Panc1 (cell line): ENCODE data around the gene CCDC15.

Experiments
- TF ChIP-seq, protein P1 (sequence below): fragments of 450-650 bp; IDR thresholded peaks from 2 replicates; pipeline ENCODE4 v1.5.1; 2017; ENCODE audit warnings: mild to moderate bottlenecking
- TF ChIP-seq, protein P2 (sequence below), 2 experiments: IDR thresholded peaks; 2 replicates each; pipeline ENCODE4 v1.6.1; 2011 to 2012; ENCODE audit warnings: low read depth in 2 of 2, control low read depth in 1 of 2, low read length in 1 of 2, mild to moderate bottlenecking in 1 of 2, moderate library complexity in 1 of 2; ENCODE audit not compliant: insufficient read depth in 1 of 2

DNA sequence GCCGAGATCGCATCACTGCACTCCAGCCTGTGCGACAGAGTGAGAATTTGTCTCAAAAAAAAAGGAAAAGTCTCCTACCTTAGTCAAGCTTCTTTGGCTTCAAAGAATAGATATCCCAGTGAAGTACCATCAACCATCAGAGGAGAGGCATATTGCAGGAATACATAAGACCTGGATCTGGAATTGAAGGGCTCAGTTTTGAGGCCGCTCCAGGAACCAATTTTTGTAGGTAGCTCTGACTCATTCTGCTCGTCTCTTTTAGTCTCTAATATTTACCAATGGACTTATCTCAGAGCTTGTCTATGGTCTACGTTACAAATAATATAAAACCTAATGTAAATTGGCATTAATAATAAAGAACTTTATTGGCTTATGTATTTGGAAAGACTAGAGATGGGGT lies 8.2 kb upstream of the CCDC15 start:
- TF ChIP-seq, protein P1, sequence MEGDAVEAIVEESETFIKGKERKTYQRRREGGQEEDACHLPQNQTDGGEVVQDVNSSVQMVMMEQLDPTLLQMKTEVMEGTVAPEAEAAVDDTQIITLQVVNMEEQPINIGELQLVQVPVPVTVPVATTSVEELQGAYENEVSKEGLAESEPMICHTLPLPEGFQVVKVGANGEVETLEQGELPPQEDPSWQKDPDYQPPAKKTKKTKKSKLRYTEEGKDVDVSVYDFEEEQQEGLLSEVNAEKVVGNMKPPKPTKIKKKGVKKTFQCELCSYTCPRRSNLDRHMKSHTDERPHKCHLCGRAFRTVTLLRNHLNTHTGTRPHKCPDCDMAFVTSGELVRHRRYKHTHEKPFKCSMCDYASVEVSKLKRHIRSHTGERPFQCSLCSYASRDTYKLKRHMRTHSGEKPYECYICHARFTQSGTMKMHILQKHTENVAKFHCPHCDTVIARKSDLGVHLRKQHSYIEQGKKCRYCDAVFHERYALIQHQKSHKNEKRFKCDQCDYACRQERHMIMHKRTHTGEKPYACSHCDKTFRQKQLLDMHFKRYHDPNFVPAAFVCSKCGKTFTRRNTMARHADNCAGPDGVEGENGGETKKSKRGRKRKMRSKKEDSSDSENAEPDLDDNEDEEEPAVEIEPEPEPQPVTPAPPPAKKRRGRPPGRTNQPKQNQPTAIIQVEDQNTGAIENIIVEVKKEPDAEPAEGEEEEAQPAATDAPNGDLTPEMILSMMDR: no peak
- TF ChIP-seq, protein P2, sequence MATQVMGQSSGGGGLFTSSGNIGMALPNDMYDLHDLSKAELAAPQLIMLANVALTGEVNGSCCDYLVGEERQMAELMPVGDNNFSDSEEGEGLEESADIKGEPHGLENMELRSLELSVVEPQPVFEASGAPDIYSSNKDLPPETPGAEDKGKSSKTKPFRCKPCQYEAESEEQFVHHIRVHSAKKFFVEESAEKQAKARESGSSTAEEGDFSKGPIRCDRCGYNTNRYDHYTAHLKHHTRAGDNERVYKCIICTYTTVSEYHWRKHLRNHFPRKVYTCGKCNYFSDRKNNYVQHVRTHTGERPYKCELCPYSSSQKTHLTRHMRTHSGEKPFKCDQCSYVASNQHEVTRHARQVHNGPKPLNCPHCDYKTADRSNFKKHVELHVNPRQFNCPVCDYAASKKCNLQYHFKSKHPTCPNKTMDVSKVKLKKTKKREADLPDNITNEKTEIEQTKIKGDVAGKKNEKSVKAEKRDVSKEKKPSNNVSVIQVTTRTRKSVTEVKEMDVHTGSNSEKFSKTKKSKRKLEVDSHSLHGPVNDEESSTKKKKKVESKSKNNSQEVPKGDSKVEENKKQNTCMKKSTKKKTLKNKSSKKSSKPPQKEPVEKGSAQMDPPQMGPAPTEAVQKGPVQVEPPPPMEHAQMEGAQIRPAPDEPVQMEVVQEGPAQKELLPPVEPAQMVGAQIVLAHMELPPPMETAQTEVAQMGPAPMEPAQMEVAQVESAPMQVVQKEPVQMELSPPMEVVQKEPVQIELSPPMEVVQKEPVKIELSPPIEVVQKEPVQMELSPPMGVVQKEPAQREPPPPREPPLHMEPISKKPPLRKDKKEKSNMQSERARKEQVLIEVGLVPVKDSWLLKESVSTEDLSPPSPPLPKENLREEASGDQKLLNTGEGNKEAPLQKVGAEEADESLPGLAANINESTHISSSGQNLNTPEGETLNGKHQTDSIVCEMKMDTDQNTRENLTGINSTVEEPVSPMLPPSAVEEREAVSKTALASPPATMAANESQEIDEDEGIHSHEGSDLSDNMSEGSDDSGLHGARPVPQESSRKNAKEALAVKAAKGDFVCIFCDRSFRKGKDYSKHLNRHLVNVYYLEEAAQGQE (IDR thresholded peaks at IDR 0.05; ENCODE audit: insufficient read depth in 1 of 2, low read depth in 2 of 2, low read length in 1 of 2): no peak
